HEK293T (cell line): ENCODE results near the gene CSNK2A2.

Source experiments
- CTCF ChIA-PET: fragments of 350-600 bp; formaldehyde crosslinking; extraction: SDS; loops from one replicate; lab custom pipeline; 2021; ENCODE audit warnings: antibody characterized with exemption, inconsistent platforms; lab: Yijun Ruan, JAX
- POLR2A ChIA-PET: fragments of 350-600 bp; formaldehyde crosslinking; extraction: SDS; loops from one replicate; lab custom pipeline; 2020; ENCODE audit warnings: antibody characterized with exemption, inconsistent platforms; lab: Yijun Ruan, JAX
- DNase-seq: peaks from one replicate; pipeline ENCODE4 v3.0.0; 2012; ENCODE audit warnings: mixed read lengths; ENCODE audit errors: extremely low spot score
- CTBP1 ChIP-seq: fragments of 450-650 bp; IDR thresholded peaks from 2 replicates; pipeline ENCODE4 v1.6.1; 2016; ENCODE audit warnings: borderline replicate concordance

The CSNK2A2 gene

GRCh38 chr16:58109330-58109729 lies 88.6 kb downstream of the CSNK2A2 start:
- ChIA-PET POLR2A (no interaction called here), CTCF (interaction anchor here (1.0 to 2.5 kb wide), 3 partner anchors 12 to 90 kb away, joined by 3 to 7 read pairs (median 4); no protein-coding TSS in a partner anchor)
- no peak for TF ChIP-seq CTBP1
- no peak for DNase-seq
